IMR-90 (cell line): Measurements from ENCODE around the gene PNMA8A. TPM values are rescaled to one million over a fixed set of nuclear protein-coding genes. Genes with fewer than 3 reads are reported as not detected.

ENCODE experiments used
- ATAC-seq: fragments of 200-7000 bp; cut with Tn5 transposase; 2 replicates; pipeline ENCODE4 v1.9.1; 2020; ENCODE audit warnings: low read depth, mild to moderate bottlenecking, moderate library complexity
- BruUV-seq: library from RNA; stranded (reverse); fragments of 400-500 nt; replicated peaks from 2 replicates; lab custom pipeline; 2021; lab: Mats Ljungman, UMichigan
- CTCF ChIA-PET: fragments of 300-600 bp; formaldehyde crosslinking; extraction: SDS; loops from one replicate; lab custom pipeline; 2021; ENCODE audit warnings: antibody characterized with exemption; lab: Yijun Ruan, JAX
- POLR2A ChIA-PET: fragments of 300-600 bp; sonication (Branson Sonifier 250); formaldehyde crosslinking; loops from one replicate; lab custom pipeline; 2022; ENCODE audit warnings: antibody characterized with exemption; ENCODE audit not compliant: unreplicated experiment; lab: Charles Lee
- DNase-seq: peaks from one replicate; pipeline ENCODE4 v3.0.0; 2013
- H2AFZ ChIP-seq: replicated peaks from 2 replicates; pipeline ENCODE3; 2013; ENCODE audit warnings: low read length, mild to moderate bottlenecking; ENCODE audit not compliant: poor library complexity
- H2AK5ac ChIP-seq: 2 replicates; pipeline ENCODE4 v1.6.1; 2013; ENCODE audit warnings: low read depth, low read length, inconsistent platforms
- H2AK9ac ChIP-seq: replicated peaks from 2 replicates; pipeline ENCODE3; 2013; ENCODE audit warnings: mild to moderate bottlenecking, low read depth, low read length, moderate library complexity; ENCODE audit not compliant: poor library complexity
- H2BK120ac ChIP-seq: 2 replicates; pipeline ENCODE4 v1.6.1; 2013; ENCODE audit warnings: low read depth, low read length, inconsistent platforms
- H2BK15ac ChIP-seq: 3 replicates; pipeline ENCODE4 v1.6.1; 2013; ENCODE audit warnings: low read depth, low read length, inconsistent platforms
- H2BK20ac ChIP-seq: 2 replicates; pipeline ENCODE4 v1.6.1; 2013; ENCODE audit warnings: low read depth, mild to moderate bottlenecking, inconsistent platforms, low read length, moderate library complexity
- H2BK5ac ChIP-seq: 2 replicates; pipeline ENCODE4 v1.6.1; 2013; ENCODE audit warnings: mild to moderate bottlenecking, low read depth, low read length, inconsistent platforms; ENCODE audit not compliant: poor library complexity, severe bottlenecking
- H3K14ac ChIP-seq: replicated peaks from 2 replicates; pipeline ENCODE4 v1.6.1; 2013; ENCODE audit warnings: low read depth, low read length, inconsistent platforms
- H3K18ac ChIP-seq: 2 replicates; pipeline ENCODE4 v1.6.1; 2013; ENCODE audit warnings: low read depth, low read length, control low read depth
- H3K23ac ChIP-seq: 2 replicates; pipeline ENCODE4 v1.6.1; 2013; ENCODE audit warnings: low read depth, low read length, inconsistent platforms
- H3K27ac ChIP-seq: 2 replicates; pipeline ENCODE4 v1.5.1; 2013; ENCODE audit warnings: mild to moderate bottlenecking, control low read depth, low read length; ENCODE audit not compliant: insufficient read depth
- H3K27me3 ChIP-seq: 2 replicates; pipeline ENCODE4 v1.6.1; 2013; ENCODE audit warnings: low read length; ENCODE audit not compliant: control insufficient read depth, insufficient read depth
- H3K36me3 ChIP-seq: 2 replicates; pipeline ENCODE4 v1.6.1; 2013; ENCODE audit warnings: low read length, mixed read lengths; ENCODE audit not compliant: control insufficient read depth, insufficient read depth
- H3K4ac ChIP-seq: 2 replicates; pipeline ENCODE4 v1.6.1; 2013; ENCODE audit warnings: low read depth, low read length, inconsistent platforms
- H3K4me1 ChIP-seq: 2 replicates; pipeline ENCODE4 v1.6.1; 2013; ENCODE audit warnings: low read length, mixed read lengths; ENCODE audit not compliant: control insufficient read depth, insufficient read depth
- H3K4me2 ChIP-seq: 2 replicates; pipeline ENCODE4 v1.6.1; 2013; ENCODE audit warnings: low read depth, mild to moderate bottlenecking, control low read depth, low read length, moderate library complexity
- H3K4me3 ChIP-seq: 2 replicates; pipeline ENCODE4 v1.5.1; 2013; ENCODE audit warnings: low read depth, mild to moderate bottlenecking, control low read depth, low read length, moderate library complexity; ENCODE audit not compliant: insufficient read depth
- H3K56ac ChIP-seq: 2 replicates; pipeline ENCODE4 v1.6.1; 2013; ENCODE audit warnings: low read length, inconsistent platforms; ENCODE audit not compliant: insufficient read depth; ENCODE audit errors: extremely low read depth
- H3K79me1 ChIP-seq, 2 experiments: 2 replicates each; pipeline ENCODE4 v1.6.1; 2013; ENCODE audit warnings: low read length in 2 of 2, inconsistent platforms in 1 of 2, low read depth in 1 of 2
- H3K9ac ChIP-seq: 2 replicates; pipeline ENCODE4 v1.6.1; 2013; ENCODE audit warnings: low read depth, low read length, control low read depth
- H3K9me1 ChIP-seq: 2 replicates; pipeline ENCODE4 v1.6.1; 2013; ENCODE audit warnings: low read length, inconsistent platforms; ENCODE audit not compliant: insufficient read depth
- H3K9me3 ChIP-seq: 2 replicates; pipeline ENCODE4 v1.6.1; 2013; ENCODE audit warnings: low read length; ENCODE audit not compliant: control insufficient read depth, insufficient read depth
- H4K20me1 ChIP-seq: 2 replicates; pipeline ENCODE4 v1.6.1; 2013; ENCODE audit warnings: low read length, inconsistent platforms; ENCODE audit not compliant: insufficient read depth
- H4K5ac ChIP-seq: 2 replicates; pipeline ENCODE4 v1.6.1; 2013; ENCODE audit warnings: mild to moderate bottlenecking, low read depth, low read length, control low read depth
- H4K8ac ChIP-seq, 2 experiments: 2 replicates each; pipeline ENCODE4 v1.6.1; 2013; ENCODE audit warnings: low read depth in 2 of 2, low read length in 2 of 2, control low read depth in 1 of 2, inconsistent platforms in 1 of 2
- H4K91ac ChIP-seq: 2 replicates; pipeline ENCODE4 v1.6.1; 2013; ENCODE audit warnings: low read depth, low read length, inconsistent platforms; ENCODE audit not compliant: insufficient read depth
- CEBPB ChIP-seq: IDR thresholded peaks from 2 replicates; pipeline ENCODE4 v1.6.1; 2012; ENCODE audit warnings: low read depth, low read length, improper control_type of control experiment
- CHD1 ChIP-seq: IDR thresholded peaks from 2 replicates; pipeline ENCODE4 v1.6.1; 2012; ENCODE audit warnings: low read depth, low read length, improper control_type of control experiment
- MAFK ChIP-seq: IDR thresholded peaks from 2 replicates; pipeline ENCODE4 v1.6.1; 2012; ENCODE audit warnings: low read depth, low read length, improper control_type of control experiment
- MXI1 ChIP-seq: IDR thresholded peaks from 2 replicates; pipeline ENCODE4 v1.6.1; 2012; ENCODE audit warnings: low read depth, mild to moderate bottlenecking, low read length, moderate library complexity, borderline replicate concordance
- RFX5 ChIP-seq: IDR thresholded peaks from 2 replicates; pipeline ENCODE4 v1.8.0; 2012; ENCODE audit warnings: low read depth, mild to moderate bottlenecking, low read length, moderate library complexity
- WGBS, 2 experiments: methylation state at CpG; one replicate each; pipeline versions ENCODE4 v1.1.5 to v1.1.7; 2013; ENCODE audit warnings: missing lambda C conversion rate in 2 of 2; ENCODE audit not compliant: insufficient read length in 1 of 2; ENCODE audit errors: extremely low coverage in 2 of 2; 5-methylcytosine and 5-hydroxymethylcytosine counted together
- dilution Hi-C: fragments of 300-500 bp; cut with HindIII; formaldehyde crosslinking; loops from one replicate; pipeline ENCODE4 v1.14.3; 2018; ENCODE audit warnings: low sequenced_read_pairs; ENCODE audit not compliant: unreplicated experiment
- in situ Hi-C: fragments of 300-500 bp; cut with MboI; formaldehyde crosslinking; loops from 3 replicates; pipeline ENCODE4 v1.14.3; 2019; ENCODE audit warnings: low sequenced_read_pairs, inconsistent platforms, mixed read lengths
- intact Hi-C: fragments of 100-400 bp; cut with micrococcal nuclease; formaldehyde crosslinking; loops from 2 replicates; pipeline ENCODE4 v1.10.0; 2022
- polyA plus RNA-seq, 3 experiments: library from polyadenylated mRNA; depleted of rRNA; stranded (reverse); fragments of >200 nt; gene quantifications; 2 replicates each; pipeline ENCODE4 v1.2.3, GENCODE V29; 2012; ENCODE audit warnings: low replicate concordance in 1 of 3
- total RNA-seq: library from RNA; depleted of rRNA; stranded (reverse); fragments of >200 nt; gene quantifications from 2 replicates; pipeline ENCODE4 v1.2.3, GENCODE V29; 2012
- TF ChIP-seq, protein P1 (sequence below): fragments of 150-350 bp; IDR thresholded peaks from 2 replicates; pipeline ENCODE4 v1.6.1; 2017; ENCODE audit warnings: mild to moderate bottlenecking, antibody characterized with exemption, low read length, low read depth

Gene PNMA8A
- total and polyA plus RNA-seq, 2 of the 4 experiments (the other 2 are of a cell fraction), result 0.77 to 0.90 TPM

DNA sequence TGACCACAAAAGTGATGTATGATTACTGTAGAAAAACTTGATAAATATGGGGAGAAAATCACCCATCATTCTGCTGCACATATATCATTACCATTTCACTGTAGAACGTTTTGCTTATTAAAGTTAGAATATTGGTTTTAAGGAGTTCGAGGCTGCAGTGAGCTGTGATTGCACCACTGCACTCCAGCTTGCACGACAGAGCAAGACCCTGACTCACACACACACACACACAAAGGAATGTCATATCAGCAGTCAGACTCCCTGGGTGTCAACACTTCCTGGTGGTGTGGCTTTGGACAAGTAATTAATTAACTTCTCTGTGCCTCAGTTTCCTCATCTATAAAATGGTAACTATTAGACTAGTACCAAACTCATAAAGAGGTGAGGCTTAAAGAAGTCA, 11.3 kb upstream of the PNMA8A start:
- dilution Hi-C loops, result no loop called here
- Histone ChIP-seq H3K9ac (no peak overlapping the region), H3K27ac (no peak overlapping the region), H4K8ac (no peak overlapping the region), H2AFZ (no peak overlapping the region), H2BK20ac (no peak overlapping the region), H3K79me1 (no peaks in the 10 kb centered on the region), H2AK9ac (no peak overlapping the region), H3K9me3 (no peaks in the 10 kb centered on the region), H2BK15ac (no peak overlapping the region), H4K5ac (no peak overlapping the region), H2BK120ac (no peak overlapping the region), H3K4me3 (no peak overlapping the region), H3K4me1 (peaks cover 6% of the 10 kb centered on the region), H4K91ac (no peak overlapping the region), H3K14ac (no peak overlapping the region), H3K27me3 (peaks cover 3% of the 10 kb centered on the region; the same call in 1 of the 2 replicates), H4K20me1 (no peaks in the 10 kb centered on the region; the same call in 1 of the 2 replicates), H3K56ac (no peak overlapping the region), H2AK5ac (no peak overlapping the region), H3K4ac (no peak overlapping the region), H3K36me3 (no peaks in the 10 kb centered on the region), H2BK5ac (no peak overlapping the region), H3K4me2 (no peak overlapping the region), H3K9me1 (peaks cover 3% of the 10 kb centered on the region; the same call in 1 of the 2 replicates), H3K18ac (no peak overlapping the region), H3K23ac (no peak overlapping the region)
- CTCF ChIA-PET, result no interaction called here
- in situ Hi-C loops, result loop anchor here (10.0 kb wide), 1 partner anchor 198 kb away; no protein-coding TSS in a partner anchor
- BruUV-seq, result no TSS peak
- intact Hi-C loops, result no loop called here
- POLR2A ChIA-PET, result no interaction called here
- DNase-seq (peak; percentile 41), ATAC-seq (no peak)
- WGBS, 2 experiments, result no CpG with 5 or more reads among the region's 3 CpGs
- TF ChIP-seq RFX5 (no peak), CHD1 (no peak), CEBPB (peak; percentile 85), MXI1 (no peak), MAFK (0 out of 2 replicates have a peak, but pooled peaks have one; percentile 3)
- TF ChIP-seq, protein P1, sequence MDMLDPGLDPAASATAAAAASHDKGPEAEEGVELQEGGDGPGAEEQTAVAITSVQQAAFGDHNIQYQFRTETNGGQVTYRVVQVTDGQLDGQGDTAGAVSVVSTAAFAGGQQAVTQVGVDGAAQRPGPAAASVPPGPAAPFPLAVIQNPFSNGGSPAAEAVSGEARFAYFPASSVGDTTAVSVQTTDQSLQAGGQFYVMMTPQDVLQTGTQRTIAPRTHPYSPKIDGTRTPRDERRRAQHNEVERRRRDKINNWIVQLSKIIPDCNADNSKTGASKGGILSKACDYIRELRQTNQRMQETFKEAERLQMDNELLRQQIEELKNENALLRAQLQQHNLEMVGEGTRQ, result no peak
